Activated CD4-positive, alpha-beta T cell treated with anti-CD3 and anti-CD28 coated beads, Interleukin-2, Interleukin-6, amounts not matched to agents 100 ng/mL and 50 ng/mL, durations not matched to agents 16 hours and 8 hours (primary cell): Measurements from ENCODE around the gene WDR73.
A peak's percentile ranks its signal among the peaks of the same experiment; 100 is the strongest.

ENCODE experiments used
- DNase-seq: peaks from one replicate; pipeline ENCODE4 v3.0.0-alpha.2; 2020

Gene WDR73

DNA sequence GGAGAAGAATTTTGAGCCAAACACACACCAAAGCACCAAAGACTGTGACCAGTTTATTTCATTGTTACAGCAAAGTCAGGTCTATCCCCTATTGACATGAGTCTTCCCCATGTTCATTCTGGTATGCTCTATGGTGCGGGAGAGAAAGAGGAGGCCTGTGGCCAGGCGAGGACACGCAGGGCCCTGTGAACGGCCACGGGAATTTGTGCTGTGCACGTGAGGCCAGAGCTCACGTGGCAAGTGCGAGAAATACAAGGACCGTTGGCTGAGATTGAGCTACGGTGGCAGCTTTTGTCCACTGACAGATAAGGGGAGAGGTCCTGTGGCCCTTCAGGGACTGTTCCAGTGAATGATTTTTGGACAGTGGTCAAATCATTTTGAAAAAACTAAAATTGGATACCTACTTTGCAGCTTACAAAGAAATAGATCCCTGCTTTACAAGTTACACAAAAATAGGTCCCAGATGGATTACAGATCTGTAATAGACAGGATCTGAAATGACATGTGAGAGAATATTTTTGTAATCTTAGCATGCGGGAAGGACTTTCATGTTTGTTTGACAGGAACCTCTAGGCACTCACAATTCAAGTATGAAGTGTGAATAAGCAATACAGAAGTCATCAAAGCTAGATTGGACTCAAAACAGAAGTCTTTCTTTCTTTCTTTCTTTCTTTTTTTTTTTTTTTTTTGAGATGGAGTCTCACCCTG lies 44.1 kb downstream of the WDR73 start:
- no peak for DNase-seq

DNA sequence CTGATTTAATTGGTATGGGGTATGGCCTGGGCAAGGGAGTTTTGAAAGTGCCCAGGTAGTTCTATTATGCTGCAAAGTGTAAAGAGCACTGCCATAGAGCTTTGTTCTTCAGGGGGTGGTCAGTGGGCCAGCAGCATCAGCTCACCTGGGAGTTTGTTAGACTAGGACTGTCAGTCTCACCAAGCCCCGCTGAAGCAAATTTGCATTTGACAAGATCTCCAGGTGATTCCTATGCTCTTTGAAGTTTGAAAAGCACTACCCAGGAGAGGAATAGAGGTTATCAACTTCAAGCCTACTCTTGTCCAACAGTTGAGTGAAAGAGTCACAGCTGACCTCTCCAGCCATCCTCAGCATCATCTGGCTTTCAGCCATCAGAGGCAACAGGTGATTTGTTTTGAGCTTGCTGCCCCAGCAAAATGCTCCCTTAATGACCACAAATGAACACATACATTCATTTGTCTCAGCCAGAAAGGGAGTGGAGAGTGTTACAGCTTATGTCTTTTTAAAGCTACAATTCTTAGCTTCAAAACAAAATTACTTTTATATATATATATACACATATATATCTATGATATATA lies 45.3 kb downstream of the WDR73 start:
- no peak for DNase-seq

DNA sequence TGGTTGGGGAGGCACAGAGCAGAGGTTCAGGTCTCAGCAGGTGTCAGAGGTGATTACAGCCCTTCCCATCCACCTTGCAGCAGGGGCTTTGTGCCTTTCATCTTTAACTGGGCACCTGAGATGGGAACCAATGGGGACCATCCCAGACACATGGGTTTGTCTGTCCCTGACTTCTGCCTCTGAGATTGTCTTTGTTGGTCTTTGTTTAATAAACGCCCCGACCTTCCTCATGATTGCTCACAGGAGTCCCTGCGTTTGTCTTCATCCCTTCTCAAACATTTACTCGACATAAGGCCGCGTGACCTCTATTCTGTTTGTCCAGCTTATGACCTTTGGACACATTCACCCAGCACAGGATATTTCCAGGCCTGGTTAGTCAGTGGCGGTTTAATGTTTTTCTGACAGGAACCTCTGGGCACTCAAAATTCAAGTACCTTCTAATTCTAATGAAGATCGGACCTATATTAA lies 47.4 kb downstream of the WDR73 start:
- DNase-seq = no peak

DNA sequence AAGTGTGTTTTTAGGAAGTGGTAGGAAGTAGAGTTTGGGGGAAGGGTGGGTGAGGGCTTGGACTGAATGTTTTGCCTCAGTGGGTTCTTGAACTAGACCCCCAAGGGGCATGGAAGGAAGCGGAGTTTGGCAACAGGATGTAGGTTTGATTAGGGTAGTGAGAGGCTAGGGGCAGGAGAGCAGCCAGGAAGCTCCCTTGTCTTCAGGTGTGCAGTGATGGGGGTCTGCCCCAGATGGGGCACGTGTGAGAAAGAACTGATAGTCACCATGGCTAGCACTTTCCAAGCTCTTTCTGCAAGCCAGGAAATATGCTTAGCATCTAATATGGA lies 48.6 kb downstream of the WDR73 start:
- DNase-seq = no peak

DNA sequence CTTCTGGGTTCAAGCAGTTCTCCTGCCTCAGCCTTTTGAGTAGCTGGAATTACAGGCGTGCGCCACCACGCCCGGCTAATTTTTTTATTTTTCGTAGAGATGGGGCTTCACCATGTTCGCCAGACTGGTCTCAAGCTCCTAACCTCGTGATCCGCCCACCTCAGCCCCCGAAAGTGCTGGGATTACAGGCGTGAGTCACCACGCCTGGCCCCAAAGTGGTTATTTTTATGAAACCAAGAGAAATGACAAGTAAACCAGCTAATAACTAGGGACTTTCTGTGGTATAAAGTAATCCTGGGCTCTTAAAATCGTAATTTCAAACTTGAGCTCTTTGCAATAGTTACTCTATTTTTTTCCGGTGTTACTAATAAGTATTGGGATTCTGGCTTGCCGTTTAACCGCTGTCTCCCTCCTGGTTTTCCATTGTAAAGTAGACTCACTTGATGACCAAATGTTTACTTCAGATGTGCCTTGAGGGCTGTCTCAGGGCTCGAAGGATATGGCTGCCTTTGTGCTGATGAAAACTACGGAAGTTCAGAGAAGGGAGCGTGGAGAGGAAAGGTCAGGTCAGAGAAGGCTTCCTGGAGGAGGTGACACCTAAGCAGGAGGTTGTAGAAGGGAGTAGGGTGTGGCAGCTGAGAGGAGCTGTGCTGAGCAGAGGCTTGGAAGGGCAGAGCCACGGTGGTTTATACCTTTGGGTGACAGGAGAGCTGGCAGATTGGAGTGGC lies 49.1 kb downstream of the WDR73 start:
- peak; percentile 74 for DNase-seq

DNA sequence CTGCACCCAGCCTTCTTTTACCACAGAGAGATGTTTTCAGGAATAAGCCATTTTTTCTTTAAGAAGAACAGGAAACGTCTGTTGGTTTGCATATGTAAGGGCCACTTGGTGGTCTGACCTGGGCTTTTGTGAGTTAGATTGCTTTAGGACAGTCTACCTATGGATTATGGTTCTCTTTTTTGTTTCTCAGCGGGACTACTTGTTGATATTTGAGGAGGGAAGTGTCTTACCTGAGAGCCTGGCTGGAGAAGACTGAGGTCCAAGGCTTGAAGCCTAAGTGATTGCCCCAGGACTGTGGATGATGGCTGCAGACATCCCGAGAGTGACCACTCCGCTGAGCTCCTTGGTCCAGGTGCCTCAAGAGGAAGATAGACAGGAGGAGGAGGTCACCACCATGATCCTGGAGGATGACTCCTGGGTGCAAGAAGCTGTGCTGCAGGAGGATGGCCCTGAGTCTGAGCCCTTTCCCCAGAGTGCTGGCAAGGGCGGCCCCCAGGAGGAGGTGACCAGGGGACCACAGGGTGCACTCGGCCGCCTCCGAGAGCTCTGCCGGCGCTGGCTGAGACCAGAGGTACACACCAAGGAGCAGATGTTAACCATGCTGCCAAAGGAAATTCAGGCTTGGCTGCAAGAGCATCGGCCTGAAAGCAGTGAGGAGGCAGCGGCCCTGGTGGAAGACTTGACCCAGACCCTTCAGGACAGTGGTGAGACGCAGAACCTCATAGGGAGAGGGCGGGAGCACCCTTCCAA lies 50.3 kb downstream of the WDR73 start:
- DNase-seq = no peak

DNA sequence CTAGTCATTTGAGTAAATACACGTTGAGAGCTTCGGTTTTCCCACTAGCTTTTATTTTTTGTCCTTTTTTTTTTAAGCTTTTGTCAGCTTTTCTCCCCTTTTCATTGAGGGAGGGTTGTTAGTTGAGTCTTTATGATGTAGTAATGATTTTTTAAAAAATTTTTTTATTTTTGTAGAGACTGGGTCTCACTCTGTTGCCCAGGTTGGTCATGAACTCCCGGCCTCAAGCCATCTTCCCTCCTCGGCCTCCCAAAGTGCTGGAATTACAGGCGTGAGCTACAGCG lies 52.6 kb downstream of the WDR73 start:
- no peak for DNase-seq

DNA sequence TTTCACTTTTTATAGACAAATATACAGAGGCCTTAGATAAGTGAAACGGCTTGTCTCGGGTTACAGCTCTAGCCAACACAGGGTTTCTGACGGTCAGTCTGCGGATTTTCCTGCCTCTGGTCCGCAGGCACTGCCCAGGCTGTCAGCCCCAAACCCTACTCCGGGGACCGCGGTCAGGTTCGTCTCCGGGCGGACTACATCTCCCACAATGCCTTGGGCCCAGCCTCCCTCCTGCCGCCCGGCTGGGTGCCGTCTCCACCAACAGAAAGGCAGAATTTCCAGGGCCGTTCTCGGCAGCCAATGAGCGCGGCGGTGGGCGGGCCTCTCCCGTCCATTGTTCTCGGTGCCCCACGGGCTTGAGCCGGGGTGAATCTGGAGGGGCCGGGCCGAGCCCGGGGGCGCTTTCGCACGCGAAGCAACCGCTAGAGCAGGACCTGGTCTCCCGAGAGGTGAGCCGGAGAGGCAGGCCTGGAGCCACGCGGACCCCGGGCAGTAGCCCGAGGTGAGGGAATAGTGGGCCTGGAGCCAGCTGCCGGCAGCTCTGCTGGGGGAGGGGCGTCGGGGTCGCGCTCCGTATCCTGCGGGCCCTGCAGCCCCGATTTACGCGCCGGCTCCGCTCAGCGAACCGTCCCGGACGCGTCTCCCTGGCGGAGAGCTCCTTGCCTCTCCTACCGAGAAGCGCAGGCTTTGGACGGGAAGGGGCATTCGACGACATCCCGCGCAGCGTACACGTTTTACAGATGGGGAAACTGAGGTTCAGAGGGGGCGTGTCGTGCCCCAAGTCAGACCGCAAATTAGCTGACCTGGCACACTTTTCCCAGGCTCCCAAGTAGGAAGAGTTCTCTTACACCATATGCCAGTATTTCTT lies 53.2 kb downstream of the WDR73 start, which contains the start of gene ZSCAN2:
TSS of gene ZSCAN2 (plus strand) at position 323 of the 868 bp plus-strand sequence. CDS start 2,919 bp downstream, outside the sequence.
- peak; percentile 98 for DNase-seq

DNA sequence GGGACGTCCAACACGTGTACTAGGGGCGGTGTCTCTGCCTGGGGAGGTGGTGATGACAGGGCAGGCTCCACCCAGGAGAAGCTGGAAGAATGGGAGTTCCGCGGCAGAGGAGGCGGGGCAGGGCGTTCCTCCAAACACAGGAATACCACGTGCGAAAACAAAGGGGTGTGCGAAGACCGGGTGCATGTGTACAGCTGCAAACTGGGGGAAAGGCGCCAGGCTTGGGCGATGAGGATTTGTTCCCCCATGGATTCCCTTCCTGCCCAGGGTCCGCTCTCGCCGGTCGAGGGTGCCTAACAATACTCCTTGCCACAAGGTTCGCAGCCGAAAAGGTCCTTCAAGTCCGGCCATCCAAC lies 53.8 kb downstream of the WDR73 start:
- peak; percentile 58 for DNase-seq

DNA sequence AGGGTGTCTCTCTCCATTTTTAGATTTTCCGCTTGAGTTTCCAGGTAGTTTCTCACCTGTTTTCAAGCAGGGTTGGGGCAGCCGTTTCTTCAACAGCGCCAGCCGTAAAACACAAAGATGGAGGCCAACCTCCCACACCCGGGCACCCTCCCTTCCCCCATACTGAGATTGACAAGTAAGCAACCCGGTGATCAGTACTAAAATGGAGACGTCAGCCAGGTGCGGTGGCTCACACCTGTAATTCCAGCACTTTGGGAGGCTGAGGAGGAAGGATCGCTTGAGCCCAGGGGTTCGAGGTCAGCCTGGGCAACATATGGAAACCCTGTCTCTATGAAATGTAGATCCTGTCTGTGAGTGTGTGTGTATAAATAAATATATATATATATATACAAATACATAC lies 54.2 kb downstream of the WDR73 start:
- no peak for DNase-seq

DNA sequence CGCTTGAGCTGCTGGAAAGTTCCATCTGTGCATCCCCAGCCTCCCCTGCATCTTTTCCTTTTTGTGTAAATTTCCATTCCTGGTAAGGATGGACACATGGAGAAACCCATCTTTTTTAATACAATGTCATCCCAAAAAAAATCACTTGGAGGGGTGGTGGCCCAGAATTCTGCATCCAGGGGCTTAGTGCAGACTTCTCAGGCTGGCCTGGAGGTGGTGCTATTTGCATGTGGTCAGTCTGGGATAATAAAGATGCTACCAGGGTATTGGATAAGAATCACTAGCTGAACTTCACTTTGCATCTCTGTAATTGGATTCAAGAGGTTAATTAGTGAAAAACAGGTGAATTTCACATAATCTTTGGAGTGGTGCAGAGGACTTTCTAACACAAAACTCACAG lies 55.1 kb downstream of the WDR73 start:
- DNase-seq = peak; percentile 60

DNA sequence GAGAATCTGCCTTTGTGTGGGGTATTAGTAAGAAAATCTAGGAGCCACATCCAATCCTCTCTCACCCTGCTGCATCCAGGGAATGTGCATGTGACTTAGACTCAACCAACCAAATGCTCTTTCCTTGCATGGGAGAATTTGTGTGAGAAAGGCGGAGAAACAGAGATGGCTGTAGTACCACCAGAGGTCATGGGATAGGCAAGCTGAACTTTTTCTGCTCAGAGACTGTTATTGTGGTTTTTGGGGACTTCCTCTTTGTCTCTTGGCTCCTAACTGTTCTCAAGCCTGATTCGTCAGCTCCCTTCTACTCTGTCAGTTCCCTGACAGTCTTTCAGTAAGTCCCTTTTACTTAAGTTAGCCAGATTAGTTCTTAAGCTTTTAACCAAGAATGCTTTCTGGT lies 55.8 kb downstream of the WDR73 start:
- peak; percentile 61 for DNase-seq

DNA sequence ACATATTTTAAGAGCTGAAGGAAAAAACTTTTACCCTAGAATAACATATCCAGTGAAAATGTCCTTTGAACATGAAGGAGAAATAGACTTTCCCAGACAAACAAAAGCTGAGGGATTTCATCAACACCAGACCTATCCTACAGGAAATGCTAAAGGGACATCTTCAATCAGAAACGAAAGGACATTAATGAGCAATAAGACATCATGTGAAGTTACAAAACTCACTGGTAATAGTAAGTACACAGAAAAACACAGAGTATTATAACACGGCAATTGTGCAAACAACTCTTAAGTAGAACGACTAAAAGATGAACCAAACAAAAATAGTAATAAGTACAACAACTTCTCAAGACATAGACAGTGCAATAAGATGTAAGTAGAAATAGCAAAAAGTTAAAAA lies 56.8 kb downstream of the WDR73 start:
- no peak for DNase-seq

DNA sequence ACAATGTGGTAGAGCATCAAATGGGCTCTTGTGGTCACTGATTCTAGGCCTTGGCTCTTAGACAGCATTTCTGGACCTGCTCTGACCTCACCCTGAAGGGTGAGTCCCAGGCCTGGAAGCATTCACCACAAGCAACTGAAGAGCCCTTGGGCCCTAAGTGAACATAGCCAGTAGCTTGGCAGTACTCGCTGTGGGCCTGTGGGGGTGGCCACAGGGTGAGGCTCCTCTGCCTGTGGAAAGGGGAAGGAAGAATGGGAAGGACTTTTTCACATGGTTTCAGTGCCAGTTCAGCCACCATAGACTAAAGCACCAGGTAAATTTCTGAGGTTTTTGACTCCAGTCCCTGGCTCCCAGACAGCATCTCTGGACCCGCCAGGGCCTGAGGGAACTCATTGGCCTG lies 58.4 kb downstream of the WDR73 start:
- no peak for DNase-seq

DNA sequence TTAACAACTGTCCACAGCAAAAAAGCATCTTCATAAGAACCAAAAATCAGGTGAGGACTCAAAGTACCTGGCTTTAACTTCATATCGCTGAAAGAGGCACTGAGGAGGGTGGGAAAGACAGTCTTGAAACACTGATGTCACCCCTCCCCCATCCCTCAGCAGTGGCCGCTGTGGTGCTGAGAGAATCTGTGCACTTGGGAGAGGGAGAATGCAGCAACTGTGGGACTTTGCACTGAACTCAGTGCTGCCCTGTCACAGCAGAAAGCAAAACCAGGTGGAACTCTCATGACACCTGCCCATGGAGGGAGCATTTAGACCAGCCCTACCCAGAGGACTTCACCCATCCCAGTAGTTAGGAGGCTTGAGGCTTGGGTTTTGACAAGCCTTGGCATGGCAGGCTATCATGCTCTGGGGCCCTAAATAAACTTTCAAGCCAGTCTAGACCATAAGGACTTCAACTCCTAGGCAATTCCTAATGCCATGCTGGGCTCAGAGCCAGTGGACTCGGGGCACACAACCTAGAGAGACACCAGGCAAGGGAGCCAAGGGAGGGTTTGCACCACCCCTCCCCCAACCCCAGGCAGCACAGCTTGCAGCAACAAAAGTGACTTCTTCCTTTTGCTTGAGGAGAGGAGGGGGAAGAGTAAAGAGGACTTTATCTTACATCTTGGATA lies 59.3 kb downstream of the WDR73 start:
- DNase-seq = no peak

DNA sequence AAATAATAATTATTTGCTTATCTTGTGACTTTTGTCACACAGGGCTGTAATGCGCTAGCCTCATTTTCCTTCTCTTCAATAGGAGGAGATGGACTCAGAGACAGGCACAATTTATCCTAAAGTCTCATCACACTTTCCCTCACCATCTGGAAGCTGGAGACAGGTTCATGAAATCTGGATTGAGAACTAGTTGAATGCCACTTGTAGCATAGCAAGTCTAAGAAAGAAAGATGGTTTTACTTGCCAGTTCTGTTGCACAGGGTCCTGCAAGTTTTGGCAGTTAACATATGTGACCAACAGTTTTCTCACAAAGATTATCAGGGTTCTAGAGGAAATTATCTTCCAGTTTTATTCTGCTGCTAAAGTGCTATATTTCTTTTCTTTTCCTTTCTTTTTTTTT lies 62.3 kb downstream of the WDR73 start:
- DNase-seq = no peak

DNA sequence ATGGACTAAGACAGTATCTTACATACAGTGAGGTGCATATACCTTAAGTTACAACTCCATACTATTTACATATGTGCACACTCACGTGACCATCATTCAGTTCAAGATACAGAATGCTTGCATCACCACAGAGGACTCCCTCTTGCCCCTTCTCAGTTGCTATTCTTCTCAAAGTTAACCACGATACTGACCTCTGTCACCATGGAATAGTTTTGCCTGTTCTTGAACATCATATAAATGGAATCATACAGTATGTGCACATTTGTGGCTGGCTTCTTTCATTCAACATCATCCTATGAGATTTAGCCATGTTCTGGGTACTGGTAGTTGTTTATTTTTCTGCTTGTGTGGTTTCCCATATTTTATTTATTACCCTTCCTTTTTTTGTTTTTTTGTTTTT lies 63.7 kb downstream of the WDR73 start:
- no peak for DNase-seq
